Endodermal cell (in vitro differentiated cells): ENCODE results near the gene BMF. TPM values are rescaled to one million over a fixed set of nuclear protein-coding genes. Genes with fewer than 3 reads are reported as not detected.

Source experiments
- DNase-seq: peaks from one replicate; pipeline ENCODE4 v3.0.0-alpha.2; 2017
- H3K27ac ChIP-seq: 2 replicates; pipeline ENCODE4 v1.5.1; 2013; ENCODE audit warnings: mild to moderate bottlenecking, low read depth, low read length, moderate library complexity
- H3K27me3 ChIP-seq: 2 replicates; pipeline ENCODE4 v1.6.1; 2013; ENCODE audit warnings: mild to moderate bottlenecking, low read length, moderate library complexity; ENCODE audit not compliant: insufficient read depth, control insufficient read depth, poor library complexity, severe bottlenecking
- H3K36me3 ChIP-seq: 2 replicates; pipeline ENCODE4 v1.7.0; 2013; ENCODE audit warnings: mild to moderate bottlenecking, low read length, moderate library complexity; ENCODE audit not compliant: control insufficient read depth, insufficient read depth
- H3K4me1 ChIP-seq: one replicate; pipeline ENCODE4 v1.7.0; 2013; ENCODE audit warnings: low read length; ENCODE audit not compliant: control insufficient read depth, insufficient read depth
- H3K4me3 ChIP-seq: 2 replicates; pipeline ENCODE4 v1.5.1; 2013; ENCODE audit warnings: mild to moderate bottlenecking, low read length, moderate library complexity
- H3K9ac ChIP-seq: 2 replicates; pipeline ENCODE4 v1.6.1; 2013; ENCODE audit warnings: mild to moderate bottlenecking, low read length, moderate library complexity; ENCODE audit not compliant: poor library complexity, severe bottlenecking; ENCODE audit errors: extremely low read depth
- H3K9me3 ChIP-seq: 2 replicates; pipeline ENCODE4 v1.6.1; 2013; ENCODE audit warnings: mild to moderate bottlenecking, low read length, moderate library complexity; ENCODE audit not compliant: control insufficient read depth
- H3K27ac Mint-ChIP-seq: 2 replicates; pipeline ENCODE4 v1.8.0; 2020; ENCODE audit warnings: mixed read lengths
- H3K27me3 Mint-ChIP-seq: 2 replicates; pipeline ENCODE4 v1.8.0; 2021; ENCODE audit warnings: mild to moderate bottlenecking, mixed read lengths; ENCODE audit not compliant: insufficient read depth
- H3K36me3 Mint-ChIP-seq: 2 replicates; pipeline ENCODE4 v1.8.0; 2020; ENCODE audit warnings: low read depth, mixed read lengths
- H3K4me1 Mint-ChIP-seq: 2 replicates; pipeline ENCODE4 v1.8.0; 2020; ENCODE audit warnings: mixed read lengths
- H3K4me3 Mint-ChIP-seq: 2 replicates; pipeline ENCODE4 v1.8.0; 2020; ENCODE audit warnings: mild to moderate bottlenecking, moderate library complexity, mixed read lengths
- H3K9me3 Mint-ChIP-seq: 2 replicates; pipeline ENCODE4 v1.8.0; 2020; ENCODE audit warnings: mild to moderate bottlenecking, mixed read lengths
- CTCF ChIP-seq: fragments of 200-600 bp; sonication (generic); conservative IDR thresholded peaks from 2 replicates; pipeline ENCODE4 v1.5.0; 2021; ENCODE audit warnings: antibody characterized with exemption, mild to moderate bottlenecking
- WGBS, 2 experiments: methylation state at CpG; one replicate each; pipeline versions ENCODE4 v1.1.5 to v1.1.7; 2013; ENCODE audit warnings: missing lambda C conversion rate in 2 of 2, mixed read lengths in 1 of 2; ENCODE audit not compliant: insufficient coverage in 1 of 2, insufficient read length in 1 of 2; 5-methylcytosine and 5-hydroxymethylcytosine counted together
- total RNA-seq, 2 donors: library from RNA; stranded (reverse); fragmentation: NEBNext Ultra II Directional in 1 of 2; extraction: Animal tissue kit (Norgen Biotek cat#: 25700) in 1 of 2; gene quantifications; 2 replicates in 1 of 2; 3 replicates in 1 of 2; pipeline ENCODE4 v1.2.1, GENCODE V29; 2021

The BMF gene
- total RNA-seq, 2 donors from 2014 or later = 48.3 to 53.5 TPM

GRCh38 chr15:40133544-40133943 lies 24.9 kb upstream of the BMF start:
- no peak overlapping the region for H3K4me3 Mint-ChIP-seq
- no peak overlapping the region for H3K27ac ChIP-seq

GRCh38 chr15:40130799-40131502 lies 22.3 kb upstream of the BMF start:
- no peaks in the 10 kb centered on the region for H3K9me3 ChIP-seq
- Mint-ChIP-seq H3K27ac (no peak overlapping the region), H3K27me3 (peaks cover 5% of the 10 kb centered on the region), H3K4me3 (no peak overlapping the region), H3K4me1 (peaks cover 5% of the 10 kb centered on the region), H3K9me3 (no peaks in the 10 kb centered on the region), H3K36me3 (no peaks in the 10 kb centered on the region)
- H3K27me3 ChIP-seq = peaks cover 22% of the 10 kb centered on the region
- H3K27ac ChIP-seq = no peak overlapping the region
- no peak for DNase-seq
- H3K4me1 ChIP-seq = no peaks in the 10 kb centered on the region
- H3K9ac ChIP-seq = no peak overlapping the region
- no peak for TF ChIP-seq CTCF
- no peaks in the 10 kb centered on the region for H3K36me3 ChIP-seq
- no peak overlapping the region for H3K4me3 ChIP-seq
- WGBS, 2 experiments = 88 to 93% methylated on average over 10 to 15 of the region's 19 CpGs

More at GRCh38 chr15:40133544-40133943, 24.9 kb upstream of the BMF start:
- DNase-seq = no peak
- Histone ChIP-seq H3K27me3 (peaks cover 7% of the 10 kb centered on the region), H3K9ac (no peak overlapping the region), H3K4me1 (no peaks in the 10 kb centered on the region), H3K36me3 (no peaks in the 10 kb centered on the region), H3K9me3 (no peaks in the 10 kb centered on the region), H3K4me3 (no peak overlapping the region)
- Mint-ChIP-seq H3K36me3 (no peaks in the 10 kb centered on the region), H3K4me1 (peaks cover 10% of the 10 kb centered on the region), H3K27ac (no peak overlapping the region), H3K9me3 (no peaks in the 10 kb centered on the region), H3K27me3 (peaks cover 2% of the 10 kb centered on the region)
- WGBS, 2 experiments = 92 to 96% methylated on average over 13 of the region's 13 CpGs
- TF ChIP-seq CTCF = no peak

- Histone ChIP-seq H3K27me3 (peaks cover 22% of the 10 kb centered on the region), H3K4me1 (no peaks in the 10 kb centered on the region), H3K36me3 (no peaks in the 10 kb centered on the region), H3K27ac (no peak overlapping the region), H3K4me3 (no peak overlapping the region), H3K9me3 (no peaks in the 10 kb centered on the region), H3K9ac (no peak overlapping the region)
- Mint-ChIP-seq H3K4me1 (peaks cover 4% of the 10 kb centered on the region), H3K27me3 (peaks cover 5% of the 10 kb centered on the region), H3K27ac (no peak overlapping the region), H3K36me3 (no peaks in the 10 kb centered on the region), H3K9me3 (no peaks in the 10 kb centered on the region), H3K4me3 (no peak overlapping the region)
- TF ChIP-seq CTCF = no peak
- WGBS, 2 experiments = 94% methylated on average over 4 of the region's 5 CpGs; no CpG with 5 or more reads in 1 of the 2 experiments
- no peak for DNase-seq
Measured at GRCh38 chr15:40130118-40130517, 21.4 kb upstream of the BMF start.
